Tibial nerve (tissue), 4 donors: ENCODE data around the gene TSPAN17. TPM values are rescaled to one million over a fixed set of nuclear protein-coding genes. Genes with fewer than 3 reads are reported as not detected.

Experiments
- DNase-seq, 2 donors: peaks; one replicate each; pipeline ENCODE4 v3.0.0-alpha.2; 2019; ENCODE audit warnings: low spot score in 2 of 2
- H3K27ac ChIP-seq, 4 donors: fragments of 200-600 bp; sonication (generic) in 3 of 4; one replicate each; pipeline ENCODE4 v1.5.1; 2017 to 2019; ENCODE audit warnings: mild to moderate bottlenecking in 1 of 4
- H3K27me3 ChIP-seq, 2 donors: fragments of 200-600 bp; sonication (generic) in 1 of 2; one replicate each; pipeline versions ENCODE4 v1.5.1 to v1.6.0; 2017 to 2019
- H3K36me3 ChIP-seq, 3 donors: fragments of 200-600 bp; sonication (generic); one replicate each; pipeline ENCODE4 v1.5.1; 2018 to 2019
- H3K4me1 ChIP-seq, 4 donors: fragments of 200-600 bp; sonication (generic) in 3 of 4; one replicate each; pipeline ENCODE4 v1.5.1; 2017 to 2019
- H3K4me3 ChIP-seq, 4 donors: fragments of 200-600 bp; sonication (generic) in 3 of 4; one replicate each; pipeline ENCODE4 v1.5.1; 2017 to 2019; ENCODE audit warnings: mild to moderate bottlenecking in 1 of 4, moderate library complexity in 1 of 4
- H3K9me3 ChIP-seq, 4 donors: fragments of 200-600 bp; sonication (generic) in 3 of 4; one replicate each; pipeline ENCODE4 v1.5.1; 2017 to 2019
- EP300 ChIP-seq, 2 donors: sonication (generic); formaldehyde crosslinking; IDR thresholded peaks; one replicate each; pipeline ENCODE4 v1.6.1; 2017; ENCODE audit warnings: antibody characterized with exemption in 2 of 2, mild to moderate bottlenecking in 1 of 2
- POLR2A ChIP-seq, 2 donors: fragments of 450-650 bp; IDR thresholded peaks; one replicate each; pipeline ENCODE4 v1.6.1; 2017; ENCODE audit warnings: antibody characterized with exemption in 2 of 2, mild to moderate bottlenecking in 2 of 2, moderate library complexity in 2 of 2
- WGBS, 2 donors: methylation state at CpG; one replicate each; pipeline ENCODE4 v1.1.5; 2018; 5-methylcytosine and 5-hydroxymethylcytosine counted together
- total RNA-seq, 4 donors: library from RNA; depleted of rRNA; stranded (reverse); fragments of >200 nt; gene quantifications; one replicate each; pipeline ENCODE4 v1.1.0, GENCODE V29; 2016
- TF ChIP-seq, protein P1 (sequence below), 5 experiments: fragments of 200-600 bp in 3 of 5; fragments of 450-650 bp in 2 of 5; sonication (generic) in 3 of 5; IDR thresholded peaks; one replicate each; pipeline ENCODE4 v1.5.1; 2016 to 2019; ENCODE audit warnings: antibody characterized with exemption in 5 of 5, mild to moderate bottlenecking in 3 of 5, moderate library complexity in 2 of 5

Gene TSPAN17
- total RNA-seq, 4 donors from 2014 or later, result 11.0 to 25.8 (median 14.3) TPM

- peaks cover 0 to 53% of the 10 kb centered on the region in 2 donors for H3K27me3 ChIP-seq
- no peak overlapping the region for H3K4me3 ChIP-seq
- WGBS, 2 donors, result 88 to 100% methylated on average over 1 of the region's 1 CpG
- no peak overlapping the region for H3K27ac ChIP-seq
- H3K9me3 ChIP-seq, result peaks cover 0 to 27% (median 0%) of the 10 kb centered on the region in 4 donors
- no peaks in the 10 kb centered on the region for H3K36me3 ChIP-seq
- no peak for DNase-seq
- TF ChIP-seq EP300 (IDR thresholded peaks at IDR 0.05) (no peak), POLR2A (IDR thresholded peaks at IDR 0.05) (no peak)
- TF ChIP-seq, protein P1, sequence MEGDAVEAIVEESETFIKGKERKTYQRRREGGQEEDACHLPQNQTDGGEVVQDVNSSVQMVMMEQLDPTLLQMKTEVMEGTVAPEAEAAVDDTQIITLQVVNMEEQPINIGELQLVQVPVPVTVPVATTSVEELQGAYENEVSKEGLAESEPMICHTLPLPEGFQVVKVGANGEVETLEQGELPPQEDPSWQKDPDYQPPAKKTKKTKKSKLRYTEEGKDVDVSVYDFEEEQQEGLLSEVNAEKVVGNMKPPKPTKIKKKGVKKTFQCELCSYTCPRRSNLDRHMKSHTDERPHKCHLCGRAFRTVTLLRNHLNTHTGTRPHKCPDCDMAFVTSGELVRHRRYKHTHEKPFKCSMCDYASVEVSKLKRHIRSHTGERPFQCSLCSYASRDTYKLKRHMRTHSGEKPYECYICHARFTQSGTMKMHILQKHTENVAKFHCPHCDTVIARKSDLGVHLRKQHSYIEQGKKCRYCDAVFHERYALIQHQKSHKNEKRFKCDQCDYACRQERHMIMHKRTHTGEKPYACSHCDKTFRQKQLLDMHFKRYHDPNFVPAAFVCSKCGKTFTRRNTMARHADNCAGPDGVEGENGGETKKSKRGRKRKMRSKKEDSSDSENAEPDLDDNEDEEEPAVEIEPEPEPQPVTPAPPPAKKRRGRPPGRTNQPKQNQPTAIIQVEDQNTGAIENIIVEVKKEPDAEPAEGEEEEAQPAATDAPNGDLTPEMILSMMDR (IDR thresholded peaks at IDR 0.05), result no peak
- H3K4me1 ChIP-seq, result no peaks in the 10 kb centered on the region
Observed at GRCh38 chr5:176691524-176691923, 44.2 kb downstream of the TSPAN17 start.

DNA sequence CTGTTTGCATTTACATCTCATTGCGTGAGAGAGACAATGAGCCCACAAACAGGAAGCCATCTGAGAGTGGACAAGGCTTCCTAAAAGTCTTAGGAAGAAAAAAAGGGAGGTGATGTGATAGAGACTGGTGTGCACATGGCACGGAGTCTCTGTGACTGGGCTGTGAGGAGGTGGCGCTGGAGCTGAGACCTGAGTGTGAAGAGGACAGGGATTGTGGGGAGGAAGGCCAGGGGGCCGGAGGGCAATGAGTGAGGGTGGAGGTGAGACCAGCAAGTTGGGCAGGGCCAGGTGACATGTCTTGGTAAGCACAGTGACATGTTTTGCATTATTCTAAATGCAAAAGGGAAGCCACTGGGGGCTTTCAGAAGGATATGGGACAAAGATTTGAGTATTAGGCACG lies 45.0 kb downstream of the TSPAN17 start:
- TF ChIP-seq EP300 (IDR thresholded peaks at IDR 0.05) (no peak), POLR2A (IDR thresholded peaks at IDR 0.05) (no peak)
- TF ChIP-seq, protein P1 (IDR thresholded peaks at IDR 0.05), result no peak
- Histone ChIP-seq H3K9me3 (peaks cover 0 to 23% (median 0%) of the 10 kb centered on the region in 4 donors), H3K27me3 (peaks cover 0 to 60% of the 10 kb centered on the region in 2 donors), H3K27ac (no peak overlapping the region), H3K36me3 (no peaks in the 10 kb centered on the region), H3K4me3 (no peak overlapping the region), H3K4me1 (no peaks in the 10 kb centered on the region)
- 51 to 53% methylated on average over 5 of the region's 5 CpGs for WGBS, 2 donors
- no peak for DNase-seq

GRCh38 chr5:176692839-176693476 lies 45.7 kb downstream of the TSPAN17 start:
- 9 to 12% methylated on average over 13 of the region's 13 CpGs for WGBS, 2 donors

GRCh38 chr5:176693477-176693851 lies 46.2 kb downstream of the TSPAN17 start:
- Histone ChIP-seq H3K36me3 (no peaks in the 10 kb centered on the region), H3K4me3 (no peak overlapping the region), H3K4me1 (no peaks in the 10 kb centered on the region), H3K9me3 (peaks cover 0 to 11% (median 0%) of the 10 kb centered on the region in 4 donors), H3K27ac (no peak overlapping the region), H3K27me3 (peaks cover 0 to 72% of the 10 kb centered on the region in 2 donors)
- no peak for DNase-seq
- 34 to 39% methylated on average over 13 of the region's 13 CpGs for WGBS, 2 donors
- TF ChIP-seq EP300 (IDR thresholded peaks at IDR 0.05) (no peak), POLR2A (IDR thresholded peaks at IDR 0.05) (no peak)
- TF ChIP-seq, protein P1 (IDR thresholded peaks at IDR 0.05), result no peak

More at GRCh38 chr5:176692839-176693476, 45.7 kb downstream of the TSPAN17 start:
- Histone ChIP-seq H3K36me3 (no peaks in the 10 kb centered on the region), H3K27ac (no peak overlapping the region), H3K9me3 (peaks cover 0 to 16% (median 0%) of the 10 kb centered on the region in 4 donors), H3K27me3 (peaks cover 0 to 66% of the 10 kb centered on the region in 2 donors), H3K4me3 (no peak overlapping the region), H3K4me1 (no peaks in the 10 kb centered on the region)
- DNase-seq, result no peak
- TF ChIP-seq EP300 (IDR thresholded peaks at IDR 0.05) (no peak), POLR2A (IDR thresholded peaks at IDR 0.05) (no peak)
- TF ChIP-seq, protein P1 (IDR thresholded peaks at IDR 0.05), result no peak

DNA sequence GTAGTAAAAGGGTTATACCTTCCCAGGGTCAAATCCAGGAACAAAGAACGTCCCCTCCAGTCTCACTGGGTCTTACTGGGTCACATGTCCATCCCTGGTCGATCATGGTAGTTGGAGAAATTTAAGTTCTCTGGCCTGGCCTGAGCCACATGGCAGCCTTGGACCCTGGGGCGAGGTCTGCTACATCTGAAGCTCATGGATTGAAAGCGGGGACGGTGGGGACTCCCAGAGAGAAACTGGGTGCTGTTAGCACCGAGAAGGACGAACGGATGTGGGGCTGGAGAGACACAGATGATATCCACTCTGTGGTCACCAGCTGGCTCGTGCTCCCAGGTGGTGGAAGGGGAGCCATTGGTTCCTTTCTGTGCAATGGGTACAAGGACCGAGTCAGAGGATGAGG lies 46.9 kb downstream of the TSPAN17 start:
- TF ChIP-seq POLR2A (IDR thresholded peaks at IDR 0.05), result no peak
- TF ChIP-seq, protein P1 (IDR thresholded peaks at IDR 0.05), result no peak
- TF ChIP-seq EP300 (IDR thresholded peaks at IDR 0.05), result no peak
- Histone ChIP-seq H3K4me3 (no peak overlapping the region), H3K27me3 (peaks cover 0 to 78% of the 10 kb centered on the region in 2 donors), H3K4me1 (no peaks in the 10 kb centered on the region), H3K9me3 (peaks cover 0 to 6% (median 0%) of the 10 kb centered on the region in 4 donors), H3K27ac (no peak overlapping the region), H3K36me3 (no peaks in the 10 kb centered on the region)
- DNase-seq, result no peak
- 81 to 88% methylated on average over 9 to 10 of the region's 10 CpGs for WGBS, 2 donors
